Activated CD8-positive, alpha-beta T cell treated with anti-CD3 and anti-CD28 coated beads, Interleukin-2, amount 10 ng/mL, durations not matched to agents 7 days and 5 days (primary cell): ENCODE results near the gene HM13. TPM values are rescaled to one million over a fixed set of nuclear protein-coding genes. Genes with fewer than 3 reads are reported as not detected.
"Not testable (repeated sequence)": the region's sequence is repeated elsewhere in the genome, so short reads cannot be mapped to it uniquely, and the experiment has no call there.

ENCODE experiments used
- ATAC-seq: fragments of 150-1000 bp; cut with Tn5 transposase; one replicate; pipeline ENCODE4 v1.10.0; 2021; ENCODE audit warnings: moderate library complexity
- CTCF ChIA-PET: fragments of 350-600 bp; sonication (Branson Sonifier 250); formaldehyde crosslinking; loops from one replicate; lab custom pipeline; 2021; ENCODE audit warnings: antibody characterized with exemption; lab: Charles Lee
- POLR2A ChIA-PET: fragments of 350-600 bp; sonication (Branson Sonifier 250); formaldehyde crosslinking; loops from one replicate; lab custom pipeline; 2021; ENCODE audit warnings: antibody characterized with exemption; lab: Charles Lee
- DNase-seq: peaks from one replicate; pipeline ENCODE4 v3.0.0-alpha.2; 2020
- H3K27ac Mint-ChIP-seq: one replicate; pipeline ENCODE4 v1.8.0; 2021; ENCODE audit warnings: mild to moderate bottlenecking, mixed read lengths
- H3K27me3 Mint-ChIP-seq: one replicate; pipeline ENCODE4 v1.8.0; 2021; ENCODE audit warnings: low read depth, mixed read lengths
- H3K36me3 Mint-ChIP-seq: one replicate; pipeline ENCODE4 v1.8.0; 2021; ENCODE audit warnings: low read depth, mixed read lengths
- H3K4me1 Mint-ChIP-seq: one replicate; pipeline ENCODE4 v1.8.0; 2021; ENCODE audit warnings: low read depth, mixed read lengths
- H3K4me3 Mint-ChIP-seq: one replicate; pipeline ENCODE4 v1.8.0; 2021; ENCODE audit warnings: mild to moderate bottlenecking, mixed read lengths
- H3K9me3 Mint-ChIP-seq: one replicate; pipeline ENCODE4 v1.8.0; 2022; ENCODE audit warnings: mixed read lengths; ENCODE audit not compliant: insufficient read depth
- total RNA-seq, 2 experiments: library from RNA; stranded (reverse); gene quantifications; one replicate each; pipeline ENCODE4 v1.2.3, GENCODE V29; 2021

The HM13 gene
- total RNA-seq, 2 experiments from 2014 or later, result 117 to 127 TPM

DNA sequence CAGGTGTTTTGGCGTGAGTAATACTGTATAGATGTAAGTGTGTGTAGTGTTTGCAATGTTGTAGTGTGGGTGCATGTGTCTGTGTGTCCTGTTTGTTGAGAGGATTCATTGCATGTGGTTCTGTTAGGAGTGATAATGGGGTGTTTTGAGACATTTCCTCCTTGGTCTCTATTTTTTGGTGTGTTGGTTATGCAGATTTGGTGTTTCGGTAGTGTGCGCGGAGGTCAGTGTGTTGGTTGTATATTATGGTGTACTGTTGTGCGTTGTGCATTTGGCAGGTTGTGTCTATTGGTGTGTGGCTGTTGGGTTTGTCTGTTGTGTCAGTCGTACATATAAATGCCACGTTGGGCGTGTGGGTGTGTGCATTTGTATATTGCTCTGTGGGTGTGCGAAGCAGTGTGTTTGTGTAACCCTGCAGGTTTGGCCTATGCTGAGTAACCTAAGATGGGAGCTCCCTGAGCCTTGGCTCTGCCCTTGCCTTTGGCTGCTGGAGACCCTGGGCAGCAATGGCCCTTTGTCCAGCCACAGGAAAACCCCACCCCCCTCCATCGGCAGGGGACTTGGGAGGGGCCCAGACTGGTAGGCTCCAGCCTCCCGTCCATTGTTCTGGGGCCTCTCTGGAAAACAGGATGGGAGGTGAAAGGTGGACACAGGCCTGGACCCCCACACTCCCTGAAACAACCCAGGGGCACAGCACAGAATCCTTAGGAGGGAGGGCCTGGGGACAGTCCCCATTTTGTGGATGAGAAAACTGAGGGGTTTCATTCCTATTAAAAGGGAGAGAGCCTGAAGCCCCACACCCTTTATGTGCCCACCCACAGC lies 80.5 kb downstream of the HM13 start:
- CTCF ChIA-PET, result interaction anchor here (1.0 kb wide), 1 partner anchor 32 kb away, joined by 4 read pairs; no protein-coding TSS in a partner anchor
- Mint-ChIP-seq H3K27ac (no peak overlapping the region), H3K36me3 (no peaks in the 10 kb centered on the region), H3K27me3 (peaks cover 4% of the 10 kb centered on the region), H3K4me3 (no peak overlapping the region), H3K9me3 (no peaks in the 10 kb centered on the region), H3K4me1 (no peaks in the 10 kb centered on the region)
- DNase-seq (no peak), ATAC-seq (no peak)
- POLR2A ChIA-PET, result no interaction called here

GRCh38 chr20:31595380-31595653 lies 81.1 kb downstream of the HM13 start:
- peaks cover 4% of the 10 kb centered on the region for H3K27me3 Mint-ChIP-seq
- DNase-seq (no peak), ATAC-seq (no peak)
- POLR2A ChIA-PET, result no interaction called here
- no peaks in the 10 kb centered on the region for H3K9me3 Mint-ChIP-seq
- no peak overlapping the region for H3K4me3 Mint-ChIP-seq
- no peaks in the 10 kb centered on the region for H3K36me3 Mint-ChIP-seq
- CTCF ChIA-PET, result interaction anchor here (1.0 to 1.1 kb wide), 2 partner anchors 17 to 33 kb away, joined by 4 to 6 read pairs; no protein-coding TSS in a partner anchor
- H3K27ac Mint-ChIP-seq, result no peak overlapping the region
- no peaks in the 10 kb centered on the region for H3K4me1 Mint-ChIP-seq

- ChIA-PET POLR2A (no interaction called here), CTCF (interaction anchor here (1.0 to 1.1 kb wide), 2 partner anchors 17 to 33 kb away, joined by 4 to 6 read pairs; no protein-coding TSS in a partner anchor)
- Mint-ChIP-seq H3K9me3 (no peaks in the 10 kb centered on the region), H3K27ac (no peak overlapping the region), H3K36me3 (no peaks in the 10 kb centered on the region), H3K4me3 (no peak overlapping the region), H3K27me3 (peaks cover 4% of the 10 kb centered on the region), H3K4me1 (no peaks in the 10 kb centered on the region)
- no peak for DNase-seq
- ATAC-seq, result peak; percentile 34
These were observed 81.6 kb downstream of the HM13 start for GRCh38 chr20:31595654-31596411.

GRCh38 chr20:31596412-31596715 lies 82.1 kb downstream of the HM13 start:
- POLR2A ChIA-PET, H3K27me3 Mint-ChIP-seq, H3K4me3 Mint-ChIP-seq, DNase-seq, H3K4me1 Mint-ChIP-seq, H3K27ac Mint-ChIP-seq, ATAC-seq, H3K9me3 Mint-ChIP-seq, H3K36me3 Mint-ChIP-seq: not testable (repeated sequence)
- CTCF ChIA-PET, result interaction anchor here (1.1 kb wide), 1 partner anchor 16 kb away, joined by 6 read pairs; no protein-coding TSS in a partner anchor

DNA sequence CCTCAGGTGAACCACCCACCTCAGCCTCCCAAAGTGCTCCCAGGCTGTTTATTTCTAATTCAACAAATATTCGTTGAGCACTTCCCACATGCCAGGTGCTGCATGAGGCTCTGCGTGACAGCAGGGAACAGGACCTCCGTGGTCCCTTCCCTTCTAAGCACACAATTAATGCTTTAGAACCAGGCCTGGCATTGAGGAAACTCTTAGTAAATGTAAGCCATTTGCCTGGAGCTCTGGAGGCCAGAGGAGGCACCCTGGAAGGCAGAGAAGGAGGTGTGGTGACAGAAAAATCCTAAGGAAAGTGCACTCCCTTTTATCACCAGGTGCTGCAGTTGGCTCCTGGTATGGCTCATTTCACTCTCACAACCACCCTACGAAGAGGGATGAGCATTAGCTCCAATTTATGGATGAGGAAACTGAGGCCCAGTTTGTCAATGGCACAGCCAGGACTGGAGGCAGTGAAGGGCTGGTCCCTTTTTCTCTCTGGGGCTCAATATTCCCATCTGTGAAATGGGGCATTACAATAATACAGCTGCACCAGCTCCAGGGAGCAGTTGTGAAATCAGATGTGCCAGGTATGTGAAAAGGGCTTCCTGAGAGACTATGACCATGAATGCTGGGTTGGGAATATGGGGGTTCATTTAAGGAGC lies 82.7 kb downstream of the HM13 start:
- Mint-ChIP-seq H3K4me3 (no peak overlapping the region), H3K4me1 (no peaks in the 10 kb centered on the region), H3K9me3 (no peaks in the 10 kb centered on the region), H3K27ac (no peak overlapping the region), H3K27me3 (peaks cover 4% of the 10 kb centered on the region), H3K36me3 (no peaks in the 10 kb centered on the region)
- no peak for DNase-seq
- ATAC-seq, result no peak
- ChIA-PET CTCF (interaction anchor here (1.6 kb wide), 1 partner anchor 16 kb away, joined by 6 read pairs; no protein-coding TSS in a partner anchor), POLR2A (no interaction called here)

GRCh38 chr20:31597481-31597855 lies 83.2 kb downstream of the HM13 start:
- ATAC-seq (no peak), DNase-seq (no peak)
- no peaks in the 10 kb centered on the region for H3K36me3 Mint-ChIP-seq
- CTCF ChIA-PET, result interaction anchor here (1.6 kb wide), 1 partner anchor 16 kb away, joined by 6 read pairs; no protein-coding TSS in a partner anchor
- peaks cover 5% of the 10 kb centered on the region for H3K27me3 Mint-ChIP-seq
- no peaks in the 10 kb centered on the region for H3K9me3 Mint-ChIP-seq
- POLR2A ChIA-PET, result no interaction called here
- no peak overlapping the region for H3K4me3 Mint-ChIP-seq
- no peak overlapping the region for H3K27ac Mint-ChIP-seq
- peaks cover under 1% of the 10 kb centered on the region for H3K4me1 Mint-ChIP-seq

- Mint-ChIP-seq H3K27me3 (peaks cover 38% of the 10 kb centered on the region), H3K9me3 (no peaks in the 10 kb centered on the region), H3K4me1 (peaks cover 33% of the 10 kb centered on the region), H3K27ac (no peak overlapping the region), H3K4me3 (no peak overlapping the region), H3K36me3 (no peaks in the 10 kb centered on the region)
- DNase-seq (no peak), ATAC-seq (no peak)
- POLR2A ChIA-PET, result interaction anchor here (0.8 to 1.4 kb wide), 4 partner anchors 24 to 55 kb away, joined by 3 to 4 read pairs (median 4); a partner anchor contains a TSS
- CTCF ChIA-PET, result interaction anchor here (0.8 to 19.4 kb wide), 5 partner anchors 10 to 121 kb away, joined by 3 to 901 read pairs (median 6); no protein-coding TSS in a partner anchor
These were observed 88.2 kb downstream of the HM13 start for GRCh38 chr20:31602431-31602778.

DNA sequence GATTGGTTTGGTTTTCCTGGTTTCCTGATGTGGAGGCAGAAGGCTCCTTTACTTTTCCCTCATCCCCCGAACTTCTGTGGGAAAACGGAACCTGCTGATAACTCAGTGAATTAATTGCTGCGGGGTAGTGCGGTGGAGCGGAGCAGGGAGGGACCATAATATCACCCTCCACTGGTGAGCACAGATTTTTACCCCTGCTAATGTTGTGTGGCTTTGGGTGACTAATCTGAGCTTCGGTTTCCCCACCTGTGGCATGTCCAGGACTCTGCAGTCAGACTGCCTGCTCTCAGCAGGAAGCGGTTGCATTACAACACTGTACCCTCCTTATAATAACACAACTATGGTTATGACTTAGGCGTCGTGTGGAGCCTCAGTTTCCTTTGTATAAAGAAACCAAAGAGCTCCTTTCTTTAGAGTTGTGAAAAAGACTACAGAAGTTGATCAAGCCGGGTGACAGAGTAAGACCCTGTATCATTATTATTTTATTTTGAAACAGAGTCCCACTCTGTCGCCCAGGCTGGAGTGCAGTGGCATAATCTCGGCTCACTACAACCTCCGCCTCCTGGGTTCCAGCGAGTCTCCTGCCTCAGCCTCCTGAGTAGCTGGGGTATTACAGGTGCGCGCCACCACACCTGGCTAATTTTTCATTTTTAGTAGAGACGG lies 88.7 kb downstream of the HM13 start:
- Mint-ChIP-seq H3K4me3 (no peak overlapping the region), H3K9me3 (no peaks in the 10 kb centered on the region), H3K4me1 (peaks cover 33% of the 10 kb centered on the region), H3K27ac (no peak overlapping the region), H3K36me3 (no peaks in the 10 kb centered on the region), H3K27me3 (peaks cover 41% of the 10 kb centered on the region)
- peak; percentile 8 for ATAC-seq
- ChIA-PET CTCF (interaction anchor here (0.8 to 19.4 kb wide), 6 partner anchors 10 to 120 kb away, joined by 3 to 901 read pairs (median 6); no protein-coding TSS in a partner anchor), POLR2A (interaction anchor here (0.8 to 1.4 kb wide), 4 partner anchors 25 to 56 kb away, joined by 3 to 4 read pairs (median 4); a partner anchor contains a TSS)
- DNase-seq, result peak; percentile 66

- no peaks in the 10 kb centered on the region for H3K9me3 Mint-ChIP-seq
- CTCF ChIA-PET, result interaction anchor here (1.6 to 19.4 kb wide), 4 partner anchors 9 to 120 kb away, joined by 4 to 901 read pairs (median 36); no protein-coding TSS in a partner anchor
- H3K36me3 Mint-ChIP-seq, result no peaks in the 10 kb centered on the region
- peak; percentile 82 for DNase-seq
- H3K27ac Mint-ChIP-seq, result peak overlapping the region; percentile 72
- POLR2A ChIA-PET, result interaction anchor here (0.7 to 2.6 kb wide), 3 partner anchors 32 to 63 kb away, joined by 3 to 26 read pairs (median 4); a partner anchor contains a TSS
- H3K4me1 Mint-ChIP-seq, result peaks cover 33% of the 10 kb centered on the region
- H3K27me3 Mint-ChIP-seq, result peaks cover 49% of the 10 kb centered on the region
- ATAC-seq, result peak; percentile 56
- peak overlapping the region; percentile 81 for H3K4me3 Mint-ChIP-seq
These were observed 89.8 kb downstream of the HM13 start for GRCh38 chr20:31603822-31604566.

DNA sequence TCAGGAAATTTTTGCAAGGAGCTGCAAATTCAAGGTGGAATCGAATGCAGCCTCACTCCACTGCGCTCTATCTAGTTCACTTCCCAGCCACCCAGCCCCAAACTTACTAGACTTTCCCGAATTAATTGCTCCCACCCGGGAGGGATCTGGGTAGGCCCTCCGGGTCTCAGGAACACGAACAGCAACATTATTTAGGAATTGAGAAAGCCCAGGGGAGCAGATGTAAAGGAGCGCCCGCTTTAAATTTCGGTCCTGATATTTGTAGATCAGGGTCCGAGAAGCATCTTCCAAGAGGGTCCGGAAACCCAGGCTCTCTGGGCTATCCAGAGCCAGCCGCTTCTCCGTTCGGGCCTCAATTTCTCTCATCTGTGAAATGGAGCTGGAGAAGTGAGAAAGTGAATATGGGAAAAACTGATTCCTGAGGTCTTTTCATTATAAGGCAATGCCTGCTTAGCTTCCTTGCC lies 90.4 kb downstream of the HM13 start:
- Mint-ChIP-seq H3K9me3 (no peaks in the 10 kb centered on the region), H3K27ac (no peak overlapping the region), H3K4me3 (peak overlapping the region; percentile 81), H3K4me1 (peaks cover 33% of the 10 kb centered on the region), H3K36me3 (no peaks in the 10 kb centered on the region), H3K27me3 (peaks cover 50% of the 10 kb centered on the region)
- ChIA-PET CTCF (interaction anchor here (0.9 to 19.4 kb wide), 6 partner anchors 8 to 119 kb away, joined by 3 to 901 read pairs (median 7); no protein-coding TSS in a partner anchor), POLR2A (interaction anchor here (0.7 to 2.6 kb wide), 3 partner anchors 32 to 63 kb away, joined by 3 to 26 read pairs (median 4); no protein-coding TSS in a partner anchor)
- ATAC-seq (peak; percentile 4), DNase-seq (no peak)
